Measurements from ENCODE around the gene PIAS2.

Gene PIAS2

DNA sequence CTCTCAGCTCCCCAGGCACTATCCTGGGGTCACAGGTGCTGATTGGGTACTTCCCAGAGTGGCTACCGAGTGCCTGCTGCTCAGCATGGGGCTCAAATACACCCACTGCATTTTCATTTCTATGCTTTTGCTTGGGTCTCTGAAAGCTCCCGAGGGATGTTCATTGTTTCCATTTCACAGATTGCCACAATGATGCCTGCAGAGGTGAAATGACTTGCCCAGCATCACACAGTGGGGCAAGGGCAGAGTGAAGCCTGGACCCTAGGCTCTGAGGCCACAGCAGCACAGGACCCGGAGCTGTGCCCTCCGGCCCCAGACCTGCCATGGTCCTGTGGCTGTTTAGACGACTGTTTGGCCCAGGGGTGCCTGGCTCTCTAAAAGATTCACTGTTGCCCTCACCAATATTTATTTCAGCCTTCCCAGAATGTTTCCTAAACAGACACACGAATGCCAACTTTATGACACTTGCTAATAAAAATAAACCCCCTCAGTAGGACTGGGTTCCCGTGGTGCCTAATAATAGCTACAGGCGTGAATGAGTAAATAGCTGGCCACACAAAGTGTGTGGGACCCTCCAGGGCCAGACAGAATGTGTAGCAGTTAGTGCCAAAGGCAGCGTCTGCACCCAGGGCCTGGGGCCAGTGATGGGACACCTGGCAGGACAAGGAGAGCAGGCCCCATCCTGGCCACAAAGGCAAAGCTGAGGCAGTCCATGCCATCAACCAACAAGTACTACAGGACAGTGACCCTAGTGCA, 149.0 kb downstream of the PIAS2 start:
- Histone ChIP-seq H3K27me3 (peaks cover 30% of the 10 kb centered on the region), H3K9me3 (no peaks in the 10 kb centered on the region), H3K27ac (no peak overlapping the region), H3K36me3 (no peaks in the 10 kb centered on the region), H3K4me1 (ENCODE audit: control insufficient read depth in 1 of 2, insufficient read depth in 1 of 2, low read depth in 1 of 2, low read length in 1 of 2) (no peaks in the 10 kb centered on the region), H3K4me3 (ENCODE audit: low read depth in 1 of 2, low read length in 1 of 2) (no peak overlapping the region)
- TF ChIP-seq, protein P1, sequence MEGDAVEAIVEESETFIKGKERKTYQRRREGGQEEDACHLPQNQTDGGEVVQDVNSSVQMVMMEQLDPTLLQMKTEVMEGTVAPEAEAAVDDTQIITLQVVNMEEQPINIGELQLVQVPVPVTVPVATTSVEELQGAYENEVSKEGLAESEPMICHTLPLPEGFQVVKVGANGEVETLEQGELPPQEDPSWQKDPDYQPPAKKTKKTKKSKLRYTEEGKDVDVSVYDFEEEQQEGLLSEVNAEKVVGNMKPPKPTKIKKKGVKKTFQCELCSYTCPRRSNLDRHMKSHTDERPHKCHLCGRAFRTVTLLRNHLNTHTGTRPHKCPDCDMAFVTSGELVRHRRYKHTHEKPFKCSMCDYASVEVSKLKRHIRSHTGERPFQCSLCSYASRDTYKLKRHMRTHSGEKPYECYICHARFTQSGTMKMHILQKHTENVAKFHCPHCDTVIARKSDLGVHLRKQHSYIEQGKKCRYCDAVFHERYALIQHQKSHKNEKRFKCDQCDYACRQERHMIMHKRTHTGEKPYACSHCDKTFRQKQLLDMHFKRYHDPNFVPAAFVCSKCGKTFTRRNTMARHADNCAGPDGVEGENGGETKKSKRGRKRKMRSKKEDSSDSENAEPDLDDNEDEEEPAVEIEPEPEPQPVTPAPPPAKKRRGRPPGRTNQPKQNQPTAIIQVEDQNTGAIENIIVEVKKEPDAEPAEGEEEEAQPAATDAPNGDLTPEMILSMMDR (IDR thresholded peaks at IDR 0.05): no peak

DNA sequence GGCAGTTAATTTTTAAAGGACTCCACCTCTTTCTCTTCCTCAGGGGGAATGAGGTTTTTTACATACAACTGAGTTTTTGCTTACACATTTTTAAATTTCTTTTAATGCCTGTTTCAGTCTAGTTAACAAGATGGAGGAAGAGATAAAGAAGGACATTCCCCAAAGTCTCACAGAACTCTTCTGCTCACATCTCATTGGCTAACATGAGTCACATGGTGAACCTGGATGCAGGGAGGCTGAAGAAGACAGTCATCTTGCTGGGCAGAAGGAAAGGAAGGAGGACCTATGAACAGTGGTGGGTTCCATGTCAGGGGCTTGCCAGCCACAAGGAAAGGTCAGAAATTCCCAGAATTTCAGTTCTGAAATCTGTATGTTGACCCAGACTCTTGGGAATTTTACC, 150.1 kb downstream of the PIAS2 start:
- TF ChIP-seq, protein P1 (IDR thresholded peaks at IDR 0.05): no peak
- Histone ChIP-seq H3K4me1 (ENCODE audit: control insufficient read depth in 1 of 2, insufficient read depth in 1 of 2, low read depth in 1 of 2, low read length in 1 of 2) (no peaks in the 10 kb centered on the region), H3K9me3 (no peaks in the 10 kb centered on the region), H3K36me3 (no peaks in the 10 kb centered on the region), H3K27ac (no peak overlapping the region), H3K4me3 (ENCODE audit: low read depth in 1 of 2, low read length in 1 of 2) (no peak overlapping the region), H3K27me3 (peaks cover 41% of the 10 kb centered on the region)

- H3K36me3 ChIP-seq: no peaks in the 10 kb centered on the region
- no peaks in the 10 kb centered on the region for H3K9me3 ChIP-seq
- no peaks in the 10 kb centered on the region for H3K4me1 ChIP-seq (ENCODE audit: control insufficient read depth in 1 of 2, insufficient read depth in 1 of 2, low read depth in 1 of 2, low read length in 1 of 2)
- TF ChIP-seq, protein P1 (IDR thresholded peaks at IDR 0.05): no peak
- no peak overlapping the region for H3K4me3 ChIP-seq (ENCODE audit: low read depth in 1 of 2, low read length in 1 of 2)
- H3K27ac ChIP-seq: no peak overlapping the region
- H3K27me3 ChIP-seq: peaks cover 67% of the 10 kb centered on the region
Observed at GRCh38 chr18:46764586-46764985, 152.7 kb downstream of the PIAS2 start.

DNA sequence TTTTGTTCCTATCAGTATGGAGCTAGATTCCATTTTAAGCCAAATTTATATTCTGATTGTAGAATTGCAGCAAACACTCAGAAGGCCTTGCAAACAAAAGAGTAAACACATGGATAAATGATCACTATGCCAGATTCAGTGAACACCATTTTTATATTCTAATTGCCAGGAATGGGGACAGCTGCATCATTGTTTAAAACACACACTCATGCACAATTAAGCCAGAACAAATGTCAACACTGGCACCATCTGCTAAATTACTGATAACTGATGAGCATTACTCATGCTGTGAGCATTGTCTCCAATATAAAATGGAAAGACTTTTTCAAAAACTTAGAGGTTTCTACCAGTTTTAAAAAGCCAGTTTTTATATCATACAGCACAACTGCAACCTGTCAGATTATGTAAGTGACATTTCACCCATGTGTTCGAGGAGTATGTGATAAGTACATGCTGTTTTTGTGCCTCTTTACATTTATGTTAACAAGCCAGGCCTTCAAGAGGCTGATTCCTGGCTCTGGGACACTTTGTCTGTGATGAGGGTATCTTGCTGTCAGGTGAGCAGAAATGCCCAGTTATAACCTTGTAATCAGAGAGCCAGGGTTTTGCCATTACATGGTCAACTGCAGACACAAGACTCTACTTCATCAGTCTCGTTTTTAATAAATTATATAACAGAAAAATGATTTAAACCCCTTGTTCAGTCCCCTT, 156.1 kb downstream of the PIAS2 start:
- Histone ChIP-seq H3K27ac (no peak overlapping the region), H3K4me1 (ENCODE audit: control insufficient read depth in 1 of 2, insufficient read depth in 1 of 2, low read depth in 1 of 2, low read length in 1 of 2) (no peaks in the 10 kb centered on the region), H3K27me3 (peaks cover 93% of the 10 kb centered on the region), H3K9me3 (no peaks in the 10 kb centered on the region), H3K4me3 (ENCODE audit: low read depth in 1 of 2, low read length in 1 of 2) (no peak overlapping the region), H3K36me3 (no peaks in the 10 kb centered on the region)
- TF ChIP-seq, protein P1 (IDR thresholded peaks at IDR 0.05): no peak

GRCh38 chr18:46759890-46760289, 157.4 kb downstream of the PIAS2 start:
- H3K27me3 ChIP-seq: peaks cover 96% of the 10 kb centered on the region
- no peaks in the 10 kb centered on the region for H3K4me1 ChIP-seq (ENCODE audit: control insufficient read depth in 1 of 2, insufficient read depth in 1 of 2, low read depth in 1 of 2, low read length in 1 of 2)
- no peak overlapping the region for H3K27ac ChIP-seq
- no peaks in the 10 kb centered on the region for H3K9me3 ChIP-seq
- TF ChIP-seq, protein P1 (IDR thresholded peaks at IDR 0.05): no peak
- no peaks in the 10 kb centered on the region for H3K36me3 ChIP-seq
- no peak overlapping the region for H3K4me3 ChIP-seq (ENCODE audit: low read depth in 1 of 2, low read length in 1 of 2)

Measured in neutrophil (primary cell).